Activated T-helper 1 cell treated with anti-CD3 and anti-CD28 coated beads, Interleukin-12 subunit alpha, Interleukin-12 subunit beta, Interleukin-2, Interleukin-4 antibody, amounts not matched to agents 30 ng/mL and 10 ng/mL and 1 ng/mL, durations not matched to agents 14 hours and 24 hours and 36 hours (primary cell): ENCODE results near the gene LSM8. TPM values are rescaled to one million over a fixed set of nuclear protein-coding genes. Genes with fewer than 3 reads are reported as not detected.
A peak's percentile ranks its signal among the peaks of the same experiment; 100 is the strongest.

Experiments used
- DNase-seq: peaks from one replicate; pipeline ENCODE4 v3.0.0; 2021; ENCODE audit warnings: low spot score
- H3K27ac Mint-ChIP-seq: one replicate; pipeline ENCODE4 v1.8.0; 2021; ENCODE audit warnings: mild to moderate bottlenecking, mixed read lengths
- H3K27me3 Mint-ChIP-seq: one replicate; pipeline ENCODE4 v1.8.0; 2022; ENCODE audit warnings: mild to moderate bottlenecking, moderate library complexity, mixed read lengths; ENCODE audit not compliant: insufficient read depth
- H3K36me3 Mint-ChIP-seq: one replicate; pipeline ENCODE4 v1.8.0; 2021; ENCODE audit warnings: low read depth, mixed read lengths
- H3K4me1 Mint-ChIP-seq: one replicate; pipeline ENCODE4 v1.8.0; 2021; ENCODE audit warnings: low read depth, mixed read lengths
- H3K4me3 Mint-ChIP-seq: one replicate; pipeline ENCODE4 v1.8.0; 2021; ENCODE audit warnings: mild to moderate bottlenecking, moderate library complexity, mixed read lengths
- H3K9me3 Mint-ChIP-seq: one replicate; pipeline ENCODE4 v1.8.0; 2021; ENCODE audit warnings: mixed read lengths
- intact Hi-C: fragments of 100-400 bp; cut with micrococcal nuclease; formaldehyde crosslinking; loops from one replicate; pipeline ENCODE4 v1.15.1; 2024
- total RNA-seq: library from RNA; stranded (reverse); gene quantifications from 2 replicates; pipeline ENCODE4 v1.2.3, GENCODE V29; 2022

The LSM8 gene
- total RNA-seq, 1 donor from 2014 or later = 45.9 TPM

DNA sequence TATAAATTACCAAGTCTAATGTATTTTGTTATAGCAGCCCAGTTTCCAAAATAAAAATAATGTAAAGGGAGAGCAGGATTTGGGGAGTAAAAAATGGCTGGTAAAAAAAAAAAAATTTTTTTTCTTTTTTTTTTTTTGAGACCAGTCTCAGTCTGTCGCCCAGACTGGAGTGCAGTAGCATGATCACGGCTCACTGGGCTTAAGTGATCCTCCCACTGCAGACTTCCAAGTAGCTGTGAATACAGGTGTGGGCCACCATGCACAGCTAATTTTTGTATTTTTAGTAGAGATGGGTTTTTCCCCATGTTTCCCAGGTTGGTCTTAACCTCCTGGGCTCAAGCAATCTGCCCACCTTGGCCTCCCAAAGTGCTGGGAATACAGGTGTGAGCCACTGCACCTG, 4.8 kb upstream of the LSM8 start:
- no peaks in the 10 kb centered on the region for H3K9me3 Mint-ChIP-seq
- no peak for DNase-seq
- H3K27me3 Mint-ChIP-seq = peaks cover 3% of the 10 kb centered on the region
- intact Hi-C loops = loop anchor here (5.0 kb wide), 1 partner anchor 1302 kb away; no protein-coding TSS in a partner anchor
- H3K4me3 Mint-ChIP-seq = no peak overlapping the region
- no peak overlapping the region for H3K27ac Mint-ChIP-seq
- H3K4me1 Mint-ChIP-seq = peaks cover 4% of the 10 kb centered on the region
- H3K36me3 Mint-ChIP-seq = peaks cover 3% of the 10 kb centered on the region

DNA sequence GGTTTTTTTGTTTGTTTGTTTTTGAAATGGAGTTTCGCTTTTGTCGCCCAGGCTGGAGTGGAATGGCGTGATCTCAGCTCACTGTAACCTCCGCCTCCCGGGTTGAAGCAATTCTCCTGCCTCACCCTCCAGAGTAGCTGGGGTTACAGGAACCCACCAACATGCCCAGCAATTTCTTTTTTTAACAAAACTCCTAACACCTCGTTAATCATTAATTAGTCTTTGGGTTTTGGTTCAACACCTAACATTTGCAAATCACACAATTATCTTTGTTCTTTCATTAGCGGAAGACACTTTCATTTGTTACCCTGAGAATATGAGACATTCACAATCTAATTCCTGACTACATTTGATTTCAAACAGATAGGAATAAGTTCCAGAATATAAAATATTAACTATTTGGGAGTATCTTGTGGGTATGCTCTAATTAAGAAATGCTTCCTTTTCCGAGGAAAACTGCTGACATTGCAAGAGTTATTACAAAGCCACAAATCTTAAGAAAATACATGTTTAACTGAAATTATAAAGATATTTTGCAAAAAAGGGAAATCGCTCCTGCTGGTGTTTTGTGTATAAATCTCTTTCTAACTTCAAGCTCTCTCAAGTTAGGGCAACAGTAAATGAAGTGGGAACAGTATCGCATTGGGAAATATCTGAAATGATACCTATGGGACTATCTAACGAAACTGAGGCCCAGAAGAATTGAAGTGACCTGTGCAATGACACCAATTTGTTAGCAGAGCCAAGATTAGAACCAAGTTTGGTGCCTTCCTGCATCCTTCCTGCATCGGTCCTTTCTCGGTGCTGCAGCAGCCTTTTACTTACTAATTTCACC, 1.2 kb upstream of the LSM8 start:
- H3K36me3 Mint-ChIP-seq = peaks cover 26% of the 10 kb centered on the region
- DNase-seq = no peak
- H3K9me3 Mint-ChIP-seq = no peaks in the 10 kb centered on the region
- intact Hi-C loops = loop anchor here (2.0 to 10.0 kb wide), 5 partner anchors 129 to 1968 kb away; partner anchors contain the start of genes ST7 and TES
- peak overlapping the region; percentile 97 for H3K4me3 Mint-ChIP-seq
- no peaks in the 10 kb centered on the region for H3K27me3 Mint-ChIP-seq
- peak overlapping the region; percentile 99 for H3K27ac Mint-ChIP-seq
- H3K4me1 Mint-ChIP-seq = peaks cover 32% of the 10 kb centered on the region

DNA sequence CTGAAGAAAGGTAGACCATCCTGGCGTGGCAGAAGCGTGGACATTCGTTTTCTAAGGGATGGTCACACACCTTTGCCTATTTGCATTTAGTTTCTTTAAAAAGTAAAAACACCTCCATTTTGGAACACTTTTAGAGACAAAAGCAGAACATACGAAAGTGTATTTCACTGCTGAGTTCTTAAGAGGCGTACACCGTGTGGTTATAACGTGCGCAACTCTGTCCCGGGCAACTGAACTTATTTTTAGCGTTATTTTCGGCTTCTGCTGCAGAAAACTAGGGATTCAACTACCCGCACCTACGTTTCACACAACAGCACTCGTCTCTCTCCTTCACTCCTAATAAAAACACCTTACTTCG, 557 bp upstream of the LSM8 start:
- intact Hi-C loops = loop anchor here (2.0 to 10.0 kb wide), 5 partner anchors 129 to 1969 kb away; partner anchors contain the start of genes ST7 and TES
- Mint-ChIP-seq H3K4me3 (peak overlapping the region; percentile 97), H3K36me3 (peaks cover 29% of the 10 kb centered on the region), H3K27ac (peak overlapping the region; percentile 99), H3K9me3 (no peaks in the 10 kb centered on the region), H3K4me1 (peaks cover 38% of the 10 kb centered on the region), H3K27me3 (no peaks in the 10 kb centered on the region)
- no peak for DNase-seq

DNA sequence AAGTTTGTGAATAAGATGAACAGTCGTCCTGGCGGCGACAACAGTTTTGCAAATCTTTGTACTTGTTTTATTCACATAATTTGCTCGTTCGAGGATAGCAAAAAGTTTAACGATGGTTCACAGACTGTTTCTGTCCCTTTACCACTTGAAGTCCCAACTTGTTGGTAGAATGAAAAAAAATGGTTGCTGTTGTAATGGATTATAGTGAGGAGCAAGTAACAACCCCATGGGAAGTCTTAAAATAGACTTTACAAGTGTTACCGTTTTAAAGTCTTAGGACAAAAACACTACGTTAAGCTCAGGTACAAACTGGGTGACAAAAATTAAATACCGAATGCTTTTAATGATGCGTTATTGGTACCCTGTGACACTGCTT, 589 bp downstream of the LSM8 start:
- no peak for DNase-seq
- intact Hi-C loops = loop anchor here (1.0 to 10.0 kb wide), 6 partner anchors 12 to 1970 kb away; partner anchors contain the start of genes CAPZA2, ST7 and TES
- Mint-ChIP-seq H3K27ac (peak overlapping the region; percentile 98), H3K4me3 (peak overlapping the region; percentile 97), H3K36me3 (peaks cover 32% of the 10 kb centered on the region), H3K9me3 (no peaks in the 10 kb centered on the region), H3K27me3 (no peaks in the 10 kb centered on the region), H3K4me1 (peaks cover 40% of the 10 kb centered on the region)

DNA sequence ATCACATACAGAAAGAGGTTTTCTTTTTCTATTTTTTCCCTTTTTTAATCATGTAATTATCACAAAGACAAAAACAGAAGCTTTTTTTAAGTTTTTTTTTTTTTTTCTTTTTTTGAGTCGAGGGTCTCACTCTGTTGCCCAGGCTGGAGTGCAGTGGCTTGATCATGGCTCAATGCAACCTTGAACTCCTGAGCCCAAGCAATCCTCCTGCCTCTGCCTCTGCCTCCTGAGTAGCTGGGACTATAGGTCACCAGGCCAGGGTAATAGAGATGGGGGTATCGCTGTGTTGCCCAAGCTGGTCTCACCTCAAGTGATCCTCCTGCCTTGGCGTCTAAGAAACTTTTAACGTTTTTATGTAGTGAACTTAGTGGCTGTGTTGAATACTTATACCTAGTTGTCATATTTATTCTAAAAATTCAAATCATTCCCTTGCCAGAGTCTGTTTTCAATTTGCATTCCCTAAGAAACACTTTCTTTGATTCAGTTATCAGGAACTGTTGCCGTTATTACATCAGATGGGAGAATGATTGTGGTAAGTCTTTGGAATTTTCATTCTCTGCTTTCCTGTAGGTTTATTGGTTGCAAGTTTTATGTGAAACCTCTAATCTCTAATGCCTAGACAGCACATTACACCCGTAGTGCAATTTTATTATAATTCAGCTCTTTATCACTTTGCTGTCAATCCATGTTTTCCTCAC, 1.3 kb downstream of the LSM8 start:
- intact Hi-C loops = loop anchor here (2.0 to 10.0 kb wide), 3 partner anchors 103 to 1971 kb away; partner anchors contain the start of genes CAPZA2 and TES
- no peak for DNase-seq
- Mint-ChIP-seq H3K4me3 (peak overlapping the region; percentile 97), H3K27me3 (no peaks in the 10 kb centered on the region), H3K4me1 (peaks cover 40% of the 10 kb centered on the region), H3K9me3 (no peaks in the 10 kb centered on the region), H3K27ac (peak overlapping the region; percentile 98), H3K36me3 (peaks cover 35% of the 10 kb centered on the region)

DNA sequence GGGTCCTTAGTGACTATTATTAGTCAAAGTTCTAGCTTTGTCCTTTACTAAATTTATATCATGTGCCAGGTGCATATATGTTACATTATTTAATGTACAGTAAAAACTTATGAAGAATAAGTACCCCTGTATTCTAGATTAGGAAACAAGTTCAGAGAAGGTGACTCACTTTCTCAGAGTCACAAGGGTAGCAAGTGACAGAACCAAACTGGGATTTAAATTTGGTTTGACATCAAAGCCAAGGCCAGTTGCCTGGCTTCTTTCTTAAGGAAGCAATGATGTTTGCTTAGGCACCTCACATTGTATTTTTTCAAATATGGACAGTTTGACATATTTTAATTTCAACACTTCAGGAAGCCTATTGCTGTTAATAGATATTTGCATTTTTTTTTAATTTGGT, 2.5 kb downstream of the LSM8 start:
- intact Hi-C loops = loop anchor here (10.0 kb wide), 1 partner anchor 1972 kb away; the partner anchor contains the start of gene TES
- no peak for DNase-seq
- Mint-ChIP-seq H3K27me3 (no peaks in the 10 kb centered on the region), H3K4me3 (peak overlapping the region; percentile 97), H3K36me3 (peaks cover 37% of the 10 kb centered on the region), H3K4me1 (peaks cover 40% of the 10 kb centered on the region), H3K9me3 (no peaks in the 10 kb centered on the region), H3K27ac (peak overlapping the region; percentile 29)

DNA sequence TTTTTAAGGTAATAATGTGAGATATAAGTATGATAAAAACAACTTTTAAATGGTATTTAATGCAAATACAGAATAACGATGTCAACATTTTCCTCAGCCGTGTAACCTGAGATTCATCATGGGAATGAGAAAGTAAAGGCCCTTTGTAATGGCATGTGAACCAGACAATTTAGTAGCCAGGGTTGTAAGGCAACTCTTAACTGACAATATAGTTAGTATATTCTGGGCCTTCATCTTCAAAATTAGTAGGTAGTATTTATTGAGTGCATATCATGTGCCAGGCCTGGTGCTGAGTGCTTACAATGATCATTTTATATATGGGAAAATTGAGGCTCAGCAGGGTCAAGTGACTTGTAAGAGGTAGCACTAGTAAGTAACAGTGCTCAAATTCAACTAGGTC, 10.6 kb downstream of the LSM8 start:
- intact Hi-C loops = no loop called here
- Mint-ChIP-seq H3K27me3 (no peaks in the 10 kb centered on the region), H3K4me1 (peaks cover 9% of the 10 kb centered on the region), H3K4me3 (no peak overlapping the region), H3K9me3 (no peaks in the 10 kb centered on the region), H3K36me3 (peaks cover 13% of the 10 kb centered on the region), H3K27ac (no peak overlapping the region)
- no peak for DNase-seq

DNA sequence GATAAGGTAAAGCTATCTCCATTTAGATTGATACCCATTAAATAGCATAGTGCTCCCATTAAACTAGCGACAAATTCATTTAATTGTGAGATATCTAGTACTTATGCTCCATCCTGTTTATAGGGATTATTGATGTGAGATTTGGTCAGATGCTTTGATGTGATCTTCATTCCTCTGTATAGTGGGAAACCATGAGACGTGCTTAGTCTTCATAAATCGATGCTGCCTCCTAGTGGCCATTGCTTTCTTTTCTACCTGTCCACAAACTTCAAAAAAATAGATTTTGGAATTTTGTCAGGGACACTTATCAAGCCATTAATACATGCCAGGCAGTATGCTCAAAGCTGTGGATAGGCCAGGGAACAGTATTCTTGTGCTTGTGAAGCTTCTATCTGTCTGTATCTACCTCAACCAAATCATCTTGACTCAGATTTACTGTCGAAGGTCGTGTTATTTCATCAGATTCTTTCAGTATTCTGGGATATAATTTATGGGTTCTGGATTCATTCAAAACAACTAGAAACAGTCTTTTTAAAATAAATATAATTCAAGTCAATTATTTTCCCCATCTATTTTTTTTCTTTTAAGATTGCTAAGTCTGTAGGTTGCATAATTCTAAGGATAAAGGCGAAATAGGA, 12.0 kb downstream of the LSM8 start:
- H3K4me1 Mint-ChIP-seq = peaks cover 9% of the 10 kb centered on the region
- peak; percentile 21 for DNase-seq
- H3K27me3 Mint-ChIP-seq = no peaks in the 10 kb centered on the region
- intact Hi-C loops = loop anchor here (1.0 kb wide), 1 partner anchor 12 kb away; the partner anchor contains the start of gene LSM8
- H3K36me3 Mint-ChIP-seq = peaks cover 10% of the 10 kb centered on the region
- H3K27ac Mint-ChIP-seq = no peak overlapping the region
- H3K4me3 Mint-ChIP-seq = no peak overlapping the region
- H3K9me3 Mint-ChIP-seq = no peaks in the 10 kb centered on the region

DNA sequence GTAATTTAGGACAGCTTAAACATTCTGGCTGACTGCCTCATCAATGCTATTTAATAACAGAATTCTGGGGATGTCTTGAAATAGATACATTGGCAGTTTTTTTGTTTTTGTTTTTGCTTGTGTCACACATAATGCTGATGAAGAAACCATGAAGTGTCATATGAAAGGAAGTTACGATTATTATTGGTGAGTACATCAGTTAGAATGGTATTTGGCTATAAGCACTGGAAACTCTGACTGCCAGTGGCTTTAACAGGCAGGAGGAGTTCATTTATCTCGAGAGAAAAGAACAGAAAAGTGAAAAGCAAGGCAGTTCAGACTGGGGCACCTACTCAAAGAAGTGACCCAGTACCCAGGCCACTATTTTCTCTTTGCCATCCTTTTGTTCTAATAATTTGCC, 18.1 kb downstream of the LSM8 start:
- intact Hi-C loops = no loop called here
- no peaks in the 10 kb centered on the region for H3K4me1 Mint-ChIP-seq
- H3K27me3 Mint-ChIP-seq = no peaks in the 10 kb centered on the region

DNA sequence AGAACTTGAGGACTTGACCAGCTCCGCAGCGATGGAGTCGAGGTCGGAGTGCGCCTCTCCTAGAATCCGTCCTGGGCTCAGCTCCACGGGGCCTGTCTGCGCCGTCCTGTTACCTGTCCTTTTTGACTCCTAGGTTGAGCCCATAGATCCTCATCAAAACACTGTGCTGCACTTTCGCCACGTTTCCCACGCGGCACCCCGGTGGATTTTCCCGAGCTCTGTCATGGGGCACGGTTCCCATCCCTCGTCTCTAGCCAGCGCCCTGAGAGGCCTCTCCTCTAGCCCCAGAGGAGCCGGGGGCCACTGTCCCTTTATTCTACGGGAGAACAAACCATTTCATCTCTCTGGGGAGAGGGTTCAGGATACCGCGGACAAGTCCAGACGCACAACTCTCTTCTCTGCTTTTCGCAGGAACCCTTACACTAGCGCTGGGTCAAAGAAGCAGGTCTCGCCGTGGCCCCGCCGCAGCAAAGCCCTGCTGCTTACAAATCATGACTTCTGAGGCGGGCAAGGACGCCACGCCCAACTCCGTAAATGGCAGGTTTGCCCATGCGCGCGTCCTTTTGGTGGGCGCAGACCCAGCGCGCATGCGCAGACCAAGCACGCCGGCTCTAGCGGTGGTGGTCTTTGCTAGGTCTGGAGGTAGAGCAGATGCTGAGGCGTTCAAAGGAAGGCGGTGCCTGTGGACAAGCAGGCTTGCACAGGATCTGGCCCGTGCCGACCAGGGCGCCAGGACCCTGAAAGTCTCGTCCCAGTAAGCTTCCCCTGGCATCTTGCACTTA, 30.3 kb downstream of the LSM8 start:
- DNase-seq = peak; percentile 26
- H3K4me3 Mint-ChIP-seq = peak overlapping the region; percentile 71
- H3K4me1 Mint-ChIP-seq = peaks cover 13% of the 10 kb centered on the region
- no peak overlapping the region for H3K27ac Mint-ChIP-seq
- intact Hi-C loops = no loop called here
- H3K27me3 Mint-ChIP-seq = peaks cover 21% of the 10 kb centered on the region
- no peaks in the 10 kb centered on the region for H3K9me3 Mint-ChIP-seq
- peaks cover 2% of the 10 kb centered on the region for H3K36me3 Mint-ChIP-seq

More for the DNA sequence above, 18.1 kb downstream of the LSM8 start:
- Mint-ChIP-seq H3K4me3 (no peak overlapping the region), H3K36me3 (no peaks in the 10 kb centered on the region), H3K27ac (no peak overlapping the region), H3K9me3 (no peaks in the 10 kb centered on the region)
- DNase-seq = no peak

DNA sequence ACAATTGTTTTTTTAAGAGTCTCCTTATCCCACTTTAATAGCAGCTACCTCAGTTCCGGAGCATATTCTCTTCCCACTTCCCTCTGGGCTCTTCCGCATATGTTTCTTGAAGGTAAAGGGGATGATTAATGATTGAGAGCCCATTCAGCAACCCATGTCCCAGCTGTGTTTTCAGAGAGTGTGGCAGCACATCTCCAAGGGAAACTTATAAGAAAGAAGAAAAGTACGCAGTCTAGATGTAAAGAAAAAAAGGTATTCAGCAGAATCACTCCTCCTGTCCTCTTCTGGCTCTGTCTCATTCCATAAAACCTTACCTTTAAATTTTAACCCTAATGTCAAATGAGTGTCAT, 30.8 kb downstream of the LSM8 start:
- DNase-seq = no peak
- Mint-ChIP-seq H3K9me3 (no peaks in the 10 kb centered on the region), H3K4me3 (peak overlapping the region; percentile 71), H3K27ac (no peak overlapping the region), H3K27me3 (peaks cover 21% of the 10 kb centered on the region), H3K4me1 (peaks cover 13% of the 10 kb centered on the region), H3K36me3 (peaks cover 2% of the 10 kb centered on the region)
- intact Hi-C loops = no loop called here

DNA sequence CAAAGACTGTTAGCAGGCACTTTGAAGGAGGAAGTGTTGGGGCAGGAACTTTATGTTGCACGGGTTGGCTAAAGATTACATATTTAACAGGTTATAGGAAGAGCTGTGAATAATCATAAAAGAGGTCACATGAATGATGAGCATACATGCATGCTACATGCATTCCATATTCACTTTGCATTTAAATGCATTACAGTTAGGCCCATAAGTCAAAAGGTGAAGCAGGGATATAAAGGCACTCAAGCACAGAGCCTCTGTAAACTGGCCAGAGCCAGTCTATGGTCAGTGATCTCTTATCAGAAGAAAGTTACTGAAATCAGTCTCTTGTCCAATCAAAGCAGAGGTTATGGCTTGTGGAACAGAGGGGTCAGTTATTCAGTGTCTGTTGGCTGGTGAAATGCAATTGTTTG, 33.3 kb downstream of the LSM8 start:
- Mint-ChIP-seq H3K27ac (no peak overlapping the region), H3K9me3 (no peaks in the 10 kb centered on the region), H3K36me3 (peaks cover 2% of the 10 kb centered on the region), H3K4me3 (no peak overlapping the region), H3K4me1 (peaks cover 13% of the 10 kb centered on the region), H3K27me3 (peaks cover 19% of the 10 kb centered on the region)
- DNase-seq = no peak
- intact Hi-C loops = no loop called here
